Endometrial microvascular endothelial cells (primary cell): ENCODE measurements around the gene OBI1. TPM values are rescaled to one million over a fixed set of nuclear protein-coding genes. Genes with fewer than 3 reads are reported as not detected.

ENCODE experiments used
- in situ Hi-C: cut with HindIII; loops from 2 replicates; pipeline ENCODE4 v1.10.0; 2017; ENCODE audit warnings: low sequenced_read_pairs, low pct_unique_long_range_greater_than_20kb; ENCODE audit errors: inconsistent ontology term
- total RNA-seq: library from RNA; depleted of rRNA; stranded (reverse); fragments of >200 nt; gene quantifications from one replicate; pipeline ENCODE4 v1.2.3, GENCODE V29; 2015; ENCODE audit errors: inconsistent ontology term

Gene OBI1
- total RNA-seq = 15.8 TPM

- in situ Hi-C loops = no loop called here
Observed at GRCh38 chr13:78658630-78659449, at the start of gene OBI1. Gene OBI1, minus strand, starts transcription at chr13:78659155. Its CDS starts 35 bp downstream, at chr13:78659120.

GRCh38 chr13:78701383-78701782 lies 42.4 kb upstream of the OBI1 start:
- in situ Hi-C loops = no loop called here

- in situ Hi-C loops = no loop called here
Observed at GRCh38 chr13:78700121-78700910, 41.4 kb upstream of the OBI1 start.

GRCh38 chr13:78689011-78689410 lies 30.1 kb upstream of the OBI1 start:
- in situ Hi-C loops = no loop called here

GRCh38 chr13:78686461-78686860 lies 27.5 kb upstream of the OBI1 start:
- in situ Hi-C loops = no loop called here

- in situ Hi-C loops = no loop called here
Observed at GRCh38 chr13:78680576-78681350, 21.8 kb upstream of the OBI1 start.

GRCh38 chr13:78680115-78680561 lies 21.2 kb upstream of the OBI1 start:
- in situ Hi-C loops = no loop called here

GRCh38 chr13:78679329-78679728 lies 20.4 kb upstream of the OBI1 start:
- in situ Hi-C loops = no loop called here

GRCh38 chr13:78675112-78675511 lies 16.2 kb upstream of the OBI1 start:
- in situ Hi-C loops = no loop called here

GRCh38 chr13:78674638-78675037 lies 15.7 kb upstream of the OBI1 start:
- in situ Hi-C loops = no loop called here

- in situ Hi-C loops = no loop called here
Observed at GRCh38 chr13:78662467-78662866, 3.5 kb upstream of the OBI1 start.

- in situ Hi-C loops = no loop called here
Observed at GRCh38 chr13:78660495-78660857, 1.5 kb upstream of the OBI1 start.

GRCh38 chr13:78659732-78660494 lies 958 bp upstream of the OBI1 start:
- in situ Hi-C loops = no loop called here

- in situ Hi-C loops = no loop called here
Observed at GRCh38 chr13:78659450-78659730, 435 bp upstream of the OBI1 start.

GRCh38 chr13:78657699-78658629 lies 991 bp downstream of the OBI1 start:
- in situ Hi-C loops = no loop called here

GRCh38 chr13:78655906-78656305 lies 3.0 kb downstream of the OBI1 start:
- in situ Hi-C loops = no loop called here

GRCh38 chr13:78655007-78655406 lies 3.9 kb downstream of the OBI1 start:
- in situ Hi-C loops = no loop called here

GRCh38 chr13:78652651-78653050 lies 6.3 kb downstream of the OBI1 start:
- in situ Hi-C loops = no loop called here
